GM21447 (cell line): ENCODE data around the gene OR11H6.
"Not testable (repeated sequence)": the region's sequence is repeated elsewhere in the genome, so short reads cannot be mapped to it uniquely, and the experiment has no call there.

Experiments used
- ATAC-seq: cut with Tn5 transposase; IDR thresholded peaks from one replicate; pipeline ENCODE4 v1.9.1; 2021; ENCODE audit not compliant: unreplicated experiment

Gene OR11H6

GRCh38 chr14:20262642-20263128 lies 39.2 kb downstream of the OR11H6 start:
- no peak for ATAC-seq

- not testable (repeated sequence) for ATAC-seq
These were observed 40.9 kb downstream of the OR11H6 start for GRCh38 chr14:20264361-20264760.

GRCh38 chr14:20274062-20274461 lies 50.6 kb downstream of the OR11H6 start:
- no peak for ATAC-seq
